ENCODE results near the gene OXLD1. TPM values are rescaled to one million over a fixed set of nuclear protein-coding genes. Genes with fewer than 3 reads are reported as not detected.

Gene OXLD1
- total RNA-seq, 2 experiments from 2014 or later, result 53.0 to 56.1 TPM

GRCh38 chr17:81691608-81692007, 25.2 kb upstream of the OXLD1 start:
- no peak for DNase-seq
- Mint-ChIP-seq H3K4me3 (no peak overlapping the region), H3K9me3 (no peaks in the 10 kb centered on the region), H3K4me1 (no peaks in the 10 kb centered on the region), H3K36me3 (peaks cover 15% of the 10 kb centered on the region), H3K27ac (no peak overlapping the region), H3K27me3 (no peaks in the 10 kb centered on the region)

DNA sequence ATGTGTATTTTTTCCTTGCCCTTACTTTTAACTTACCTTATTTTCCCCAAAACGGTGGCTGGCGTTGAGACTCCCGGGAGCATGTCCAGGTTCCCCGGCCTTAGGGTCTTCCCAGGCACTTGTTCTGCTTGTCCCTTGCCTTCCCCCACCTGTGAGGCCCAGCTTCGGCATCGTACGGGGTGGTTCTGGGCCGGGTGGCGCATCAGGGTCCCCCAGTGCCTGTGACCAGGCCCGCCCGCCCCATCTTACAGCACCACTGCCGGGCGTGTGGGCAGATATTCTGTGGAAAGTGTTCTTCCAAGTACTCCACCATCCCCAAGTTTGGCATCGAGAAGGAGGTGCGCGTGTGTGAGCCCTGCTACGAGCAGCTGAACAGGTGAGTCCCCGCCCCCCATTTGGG, 24.8 kb upstream of the OXLD1 start:
- Mint-ChIP-seq H3K27me3 (no peaks in the 10 kb centered on the region), H3K27ac (no peak overlapping the region), H3K9me3 (no peaks in the 10 kb centered on the region), H3K4me3 (no peak overlapping the region), H3K36me3 (peaks cover 18% of the 10 kb centered on the region), H3K4me1 (peaks cover 2% of the 10 kb centered on the region)
- DNase-seq, result no peak

GRCh38 chr17:81690549-81690948, 24.1 kb upstream of the OXLD1 start:
- Mint-ChIP-seq H3K36me3 (peaks cover 19% of the 10 kb centered on the region), H3K9me3 (no peaks in the 10 kb centered on the region), H3K27me3 (no peaks in the 10 kb centered on the region), H3K27ac (no peak overlapping the region), H3K4me3 (no peak overlapping the region), H3K4me1 (peaks cover 6% of the 10 kb centered on the region)
- DNase-seq, result no peak

DNA sequence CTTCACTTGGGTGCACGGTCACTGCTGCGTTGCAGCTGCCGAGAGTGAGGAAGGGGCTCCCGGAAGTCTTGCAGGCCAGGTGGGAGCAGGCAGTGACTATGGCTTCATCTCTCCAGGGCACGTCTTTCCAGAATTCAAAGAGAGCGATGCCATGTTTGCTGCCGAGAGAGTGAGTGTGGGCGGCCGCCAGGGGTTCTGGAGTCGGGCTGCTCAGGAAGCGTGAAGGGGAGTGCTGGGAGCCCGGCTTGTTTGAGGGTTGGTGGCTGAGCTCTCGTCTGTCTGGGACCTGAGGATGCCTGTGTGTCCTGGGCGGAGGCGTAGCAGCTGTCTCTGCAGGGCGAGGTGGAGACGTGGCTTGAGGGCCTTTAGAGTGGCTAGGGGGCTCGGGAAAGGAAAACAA, 23.7 kb upstream of the OXLD1 start:
- no peak for DNase-seq
- peaks cover 19% of the 10 kb centered on the region for H3K36me3 Mint-ChIP-seq
- H3K4me1 Mint-ChIP-seq, result peaks cover 10% of the 10 kb centered on the region
- H3K4me3 Mint-ChIP-seq, result no peak overlapping the region
- no peaks in the 10 kb centered on the region for H3K27me3 Mint-ChIP-seq
- H3K9me3 Mint-ChIP-seq, result no peaks in the 10 kb centered on the region
- H3K27ac Mint-ChIP-seq, result no peak overlapping the region

GRCh38 chr17:81688616-81689015, 22.2 kb upstream of the OXLD1 start:
- H3K36me3 Mint-ChIP-seq, result peaks cover 25% of the 10 kb centered on the region
- H3K27ac Mint-ChIP-seq, result no peak overlapping the region
- no peak for DNase-seq
- H3K9me3 Mint-ChIP-seq, result no peaks in the 10 kb centered on the region
- H3K27me3 Mint-ChIP-seq, result no peaks in the 10 kb centered on the region
- H3K4me1 Mint-ChIP-seq, result peaks cover 17% of the 10 kb centered on the region
- no peak overlapping the region for H3K4me3 Mint-ChIP-seq

GRCh38 chr17:81687770-81688541, 21.6 kb upstream of the OXLD1 start:
- Mint-ChIP-seq H3K27me3 (no peaks in the 10 kb centered on the region), H3K4me1 (peaks cover 17% of the 10 kb centered on the region), H3K36me3 (peaks cover 25% of the 10 kb centered on the region), H3K4me3 (no peak overlapping the region), H3K27ac (no peak overlapping the region), H3K9me3 (no peaks in the 10 kb centered on the region)
- DNase-seq, result no peak

GRCh38 chr17:81686614-81687013, 20.2 kb upstream of the OXLD1 start:
- no peak overlapping the region for H3K27ac Mint-ChIP-seq
- H3K36me3 Mint-ChIP-seq, result peaks cover 26% of the 10 kb centered on the region

DNA sequence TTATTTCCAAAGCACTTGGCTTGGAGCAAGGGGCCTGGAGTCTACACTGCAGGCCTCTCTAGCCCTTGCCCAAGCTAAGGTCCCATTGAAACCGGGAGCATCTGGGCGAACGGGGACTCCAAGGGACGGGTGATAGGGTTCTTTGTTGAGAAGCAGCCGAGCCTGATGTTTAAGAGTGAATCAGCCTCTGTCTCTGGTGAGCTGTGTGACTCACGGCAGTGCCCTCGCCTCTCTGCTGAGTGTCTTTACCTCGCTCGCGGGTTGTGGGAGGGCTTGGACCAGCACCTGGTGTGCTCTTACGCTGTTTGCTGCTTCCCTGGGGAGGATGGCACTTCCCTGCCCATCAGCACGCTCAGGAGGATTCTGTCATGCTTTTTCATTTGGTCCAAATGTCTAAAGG, 18.7 kb upstream of the OXLD1 start:
- peak; percentile 58 for DNase-seq
- Mint-ChIP-seq H3K4me3 (peak overlapping the region; percentile 92), H3K27me3 (no peaks in the 10 kb centered on the region), H3K9me3 (no peaks in the 10 kb centered on the region), H3K36me3 (peaks cover 29% of the 10 kb centered on the region), H3K27ac (peak overlapping the region; percentile 83), H3K4me1 (peaks cover 23% of the 10 kb centered on the region)

More at GRCh38 chr17:81686614-81687013, 20.2 kb upstream of the OXLD1 start:
- Mint-ChIP-seq H3K4me3 (no peak overlapping the region), H3K9me3 (no peaks in the 10 kb centered on the region), H3K4me1 (peaks cover 23% of the 10 kb centered on the region), H3K27me3 (no peaks in the 10 kb centered on the region)
- DNase-seq, result no peak

DNA sequence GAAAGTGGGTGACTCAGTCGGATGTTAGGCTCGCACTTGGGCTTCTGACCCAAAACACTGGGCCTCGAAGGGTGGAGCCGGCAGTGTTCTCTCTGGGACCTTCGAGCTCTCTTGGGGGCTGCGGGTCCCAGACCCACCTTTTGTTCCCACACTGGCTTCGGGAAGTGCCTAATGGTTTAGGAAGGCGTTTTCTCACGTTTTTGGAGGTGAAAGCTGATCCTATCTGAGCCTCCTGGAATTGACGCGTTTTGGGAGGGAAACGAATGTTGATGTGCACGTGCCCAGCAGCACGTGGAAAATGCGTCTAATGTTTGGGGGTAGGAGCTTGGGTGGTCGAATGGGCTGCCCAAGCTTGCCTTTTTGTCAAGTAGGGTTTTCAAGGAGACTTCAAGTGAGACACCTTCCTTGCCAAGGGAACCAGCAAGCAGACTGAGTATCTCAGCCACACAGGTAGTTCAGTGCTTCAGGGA, 18.1 kb upstream of the OXLD1 start:
- Mint-ChIP-seq H3K36me3 (peaks cover 27% of the 10 kb centered on the region), H3K27ac (peak overlapping the region; percentile 83), H3K9me3 (no peaks in the 10 kb centered on the region), H3K4me1 (peaks cover 23% of the 10 kb centered on the region), H3K27me3 (no peaks in the 10 kb centered on the region), H3K4me3 (peak overlapping the region; percentile 92)
- no peak for DNase-seq

GRCh38 chr17:81683584-81684441, 17.4 kb upstream of the OXLD1 start, which contains the start of the genes ARL16 and HGS:
ARL16 (minus strand) TSS chr17:81683797; CDS start chr17:81683753, 44 bp downstream.
HGS (plus strand) TSS chr17:81684011; CDS start chr17:81684067, 56 bp downstream.
- Mint-ChIP-seq H3K4me1 (peaks cover 23% of the 10 kb centered on the region), H3K4me3 (peak within 1 kb of the TSS; percentile 92), H3K27me3 (no peaks in the 10 kb centered on the region), H3K27ac (peak within 1 kb of the TSS; percentile 83), H3K9me3 (no peaks in the 10 kb centered on the region), H3K36me3 (peaks cover 23% of the 10 kb centered on the region)
- peak; percentile 98 for DNase-seq

GRCh38 chr17:81683208-81683583, 16.8 kb upstream of the OXLD1 start:
- H3K27ac Mint-ChIP-seq, result peak overlapping the region; percentile 80
- H3K36me3 Mint-ChIP-seq, result peaks cover 21% of the 10 kb centered on the region
- H3K4me3 Mint-ChIP-seq, result peak overlapping the region; percentile 90
- H3K4me1 Mint-ChIP-seq, result peaks cover 23% of the 10 kb centered on the region
- no peaks in the 10 kb centered on the region for H3K9me3 Mint-ChIP-seq
- no peaks in the 10 kb centered on the region for H3K27me3 Mint-ChIP-seq
- no peak for DNase-seq

DNA sequence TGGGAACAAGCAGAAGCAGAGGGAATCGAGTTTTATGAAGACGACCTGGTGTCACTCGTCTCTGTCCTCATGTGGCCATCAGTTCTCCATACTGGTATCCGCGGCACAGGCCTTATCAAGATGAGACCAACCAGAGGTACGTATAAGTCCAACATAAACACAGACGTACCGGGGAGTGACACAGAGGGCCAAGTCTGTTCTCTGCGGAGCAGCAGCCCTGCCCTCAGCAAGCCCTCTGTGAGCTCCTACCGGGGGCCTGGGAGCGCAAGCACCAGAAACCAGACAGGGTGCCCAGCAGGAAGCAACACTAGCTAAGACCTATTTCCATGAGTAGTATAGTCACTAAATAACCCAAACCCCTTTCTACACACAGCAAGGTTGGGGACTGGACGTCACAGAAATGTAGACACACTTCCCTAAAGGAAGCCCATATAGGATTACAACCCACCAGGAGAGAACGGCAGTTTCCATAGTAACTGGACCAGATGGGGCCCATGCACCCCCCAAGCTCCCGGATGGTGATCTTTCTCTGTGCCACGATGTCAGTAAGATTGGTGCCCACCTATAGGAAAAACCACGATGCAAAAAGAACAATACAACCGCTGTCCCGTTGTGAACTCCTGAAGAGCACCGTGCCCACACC, 16.3 kb upstream of the OXLD1 start:
- Mint-ChIP-seq H3K4me3 (peak overlapping the region; percentile 90), H3K27me3 (no peaks in the 10 kb centered on the region), H3K4me1 (peaks cover 23% of the 10 kb centered on the region), H3K27ac (peak overlapping the region; percentile 80), H3K36me3 (peaks cover 18% of the 10 kb centered on the region), H3K9me3 (no peaks in the 10 kb centered on the region)
- DNase-seq, result no peak

DNA sequence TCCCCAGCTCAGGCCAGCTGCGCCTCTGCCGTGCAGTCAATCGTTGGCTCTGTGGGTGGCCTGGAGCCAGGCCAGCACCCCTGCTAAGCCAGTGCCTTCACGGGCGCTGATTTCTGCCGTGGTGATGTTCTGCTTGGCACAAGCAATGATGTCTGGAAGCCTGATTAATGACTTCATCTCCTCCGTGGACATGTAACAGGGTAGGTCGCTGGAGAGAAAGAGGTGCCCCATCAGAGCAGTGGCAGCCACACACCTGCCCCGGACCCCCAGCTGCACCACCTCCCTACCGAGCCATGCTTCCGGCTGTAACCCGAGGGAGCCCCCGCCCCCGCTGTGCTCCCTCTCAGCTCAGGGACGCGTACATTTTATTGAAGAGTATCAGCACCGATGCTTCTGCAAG, 15.3 kb upstream of the OXLD1 start:
- Mint-ChIP-seq H3K36me3 (peaks cover 14% of the 10 kb centered on the region), H3K27me3 (no peaks in the 10 kb centered on the region), H3K4me3 (peak overlapping the region; percentile 90), H3K9me3 (no peaks in the 10 kb centered on the region), H3K27ac (no peak overlapping the region), H3K4me1 (peaks cover 23% of the 10 kb centered on the region)
- no peak for DNase-seq

DNA sequence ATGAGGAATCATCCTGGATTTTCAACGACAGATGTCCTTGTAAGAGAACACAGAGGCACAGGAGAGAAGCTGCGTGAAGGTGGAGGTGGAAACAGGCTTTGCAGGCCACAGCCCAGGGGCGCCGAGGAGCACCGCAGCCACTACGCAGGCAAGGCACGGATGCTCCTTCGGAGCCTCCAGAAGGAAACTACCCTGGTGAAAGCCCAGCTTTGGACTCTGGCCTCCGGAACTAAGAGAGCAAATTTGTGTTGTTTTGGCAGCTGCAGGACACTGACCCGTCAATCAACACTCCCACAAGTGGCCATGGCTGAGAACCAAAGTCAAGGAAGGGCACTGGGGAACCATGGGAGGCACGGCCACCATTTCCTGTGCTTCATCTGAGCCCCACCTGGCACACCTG, 13.7 kb upstream of the OXLD1 start:
- DNase-seq, result no peak
- H3K27me3 Mint-ChIP-seq, result no peaks in the 10 kb centered on the region
- no peak overlapping the region for H3K4me3 Mint-ChIP-seq
- peaks cover 10% of the 10 kb centered on the region for H3K36me3 Mint-ChIP-seq
- H3K4me1 Mint-ChIP-seq, result peaks cover 13% of the 10 kb centered on the region
- no peaks in the 10 kb centered on the region for H3K9me3 Mint-ChIP-seq
- H3K27ac Mint-ChIP-seq, result no peak overlapping the region

GRCh38 chr17:81676906-81677305, 10.5 kb upstream of the OXLD1 start:
- peaks cover 15% of the 10 kb centered on the region for H3K36me3 Mint-ChIP-seq
- no peaks in the 10 kb centered on the region for H3K27me3 Mint-ChIP-seq

More at GRCh38 chr17:81676906-81677305, 10.5 kb upstream of the OXLD1 start:
- Mint-ChIP-seq H3K4me1 (no peaks in the 10 kb centered on the region), H3K27ac (no peak overlapping the region), H3K9me3 (no peaks in the 10 kb centered on the region), H3K4me3 (no peak overlapping the region)
- DNase-seq, result no peak
